ENCODE measurements around the gene TNS4. TPM values are rescaled to one million over a fixed set of nuclear protein-coding genes. Genes with fewer than 3 reads are reported as not detected.
A peak's percentile ranks its signal among the peaks of the same experiment; 100 is the strongest.

The TNS4 gene
- total and polyA plus RNA-seq, 9 of the 15 experiments (the other 6 are each of a cell fraction or from before 2014, with no cell fraction given) = 0.04 to 0.73 (median 0.24) TPM; not detected in 1

DNA sequence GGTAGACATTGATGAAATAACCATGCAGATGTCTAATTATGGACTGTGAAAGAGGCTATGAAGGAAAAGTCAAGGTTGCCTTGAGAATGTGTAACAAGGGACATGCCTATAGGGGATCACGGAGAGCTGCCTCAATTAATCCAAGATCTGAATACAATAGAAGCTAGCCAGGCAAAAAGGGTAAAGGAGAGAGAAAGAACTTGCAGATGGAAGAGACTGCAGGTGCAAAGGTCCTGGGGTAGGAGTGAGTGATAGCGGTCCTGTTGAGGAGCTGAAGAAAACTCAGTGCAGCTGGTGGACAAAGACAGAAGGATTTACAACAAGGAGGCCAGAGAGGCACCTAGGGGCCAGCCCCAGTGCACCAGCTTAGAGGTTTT, 15.9 kb upstream of the TNS4 start (continued):
- TF ChIP-seq ZHX1 (conservative IDR thresholded peaks at IDR 0.05; ENCODE audit: low read length) = no peak
- TF ChIP-seq EWSR1 (IDR thresholded peaks at IDR 0.05; ENCODE audit: borderline replicate concordance, low read depth, partially characterized antibody) = no peak
- TF ChIP-seq, protein P1, sequence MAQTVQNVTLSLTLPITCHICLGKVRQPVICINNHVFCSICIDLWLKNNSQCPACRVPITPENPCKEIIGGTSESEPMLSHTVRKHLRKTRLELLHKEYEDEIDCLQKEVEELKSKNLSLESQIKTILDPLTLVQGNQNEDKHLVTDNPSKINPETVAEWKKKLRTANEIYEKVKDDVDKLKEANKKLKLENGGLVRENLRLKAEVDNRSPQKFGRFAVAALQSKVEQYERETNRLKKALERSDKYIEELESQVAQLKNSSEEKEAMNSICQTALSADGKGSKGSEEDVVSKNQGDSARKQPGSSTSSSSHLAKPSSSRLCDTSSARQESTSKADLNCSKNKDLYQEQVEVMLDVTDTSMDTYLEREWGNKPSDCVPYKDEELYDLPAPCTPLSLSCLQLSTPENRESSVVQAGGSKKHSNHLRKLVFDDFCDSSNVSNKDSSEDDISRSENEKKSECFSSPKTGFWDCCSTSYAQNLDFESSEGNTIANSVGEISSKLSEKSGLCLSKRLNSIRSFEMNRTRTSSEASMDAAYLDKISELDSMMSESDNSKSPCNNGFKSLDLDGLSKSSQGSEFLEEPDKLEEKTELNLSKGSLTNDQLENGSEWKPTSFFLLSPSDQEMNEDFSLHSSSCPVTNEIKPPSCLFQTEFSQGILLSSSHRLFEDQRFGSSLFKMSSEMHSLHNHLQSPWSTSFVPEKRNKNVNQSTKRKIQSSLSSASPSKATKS (CRISPR knock-in tag; IDR thresholded peaks at IDR 0.05) = no peak
- no peak for TF ChIP-seq ZNF717 (CRISPR knock-in tag; IDR thresholded peaks at IDR 0.05)
- TF ChIP-seq, protein P2, sequence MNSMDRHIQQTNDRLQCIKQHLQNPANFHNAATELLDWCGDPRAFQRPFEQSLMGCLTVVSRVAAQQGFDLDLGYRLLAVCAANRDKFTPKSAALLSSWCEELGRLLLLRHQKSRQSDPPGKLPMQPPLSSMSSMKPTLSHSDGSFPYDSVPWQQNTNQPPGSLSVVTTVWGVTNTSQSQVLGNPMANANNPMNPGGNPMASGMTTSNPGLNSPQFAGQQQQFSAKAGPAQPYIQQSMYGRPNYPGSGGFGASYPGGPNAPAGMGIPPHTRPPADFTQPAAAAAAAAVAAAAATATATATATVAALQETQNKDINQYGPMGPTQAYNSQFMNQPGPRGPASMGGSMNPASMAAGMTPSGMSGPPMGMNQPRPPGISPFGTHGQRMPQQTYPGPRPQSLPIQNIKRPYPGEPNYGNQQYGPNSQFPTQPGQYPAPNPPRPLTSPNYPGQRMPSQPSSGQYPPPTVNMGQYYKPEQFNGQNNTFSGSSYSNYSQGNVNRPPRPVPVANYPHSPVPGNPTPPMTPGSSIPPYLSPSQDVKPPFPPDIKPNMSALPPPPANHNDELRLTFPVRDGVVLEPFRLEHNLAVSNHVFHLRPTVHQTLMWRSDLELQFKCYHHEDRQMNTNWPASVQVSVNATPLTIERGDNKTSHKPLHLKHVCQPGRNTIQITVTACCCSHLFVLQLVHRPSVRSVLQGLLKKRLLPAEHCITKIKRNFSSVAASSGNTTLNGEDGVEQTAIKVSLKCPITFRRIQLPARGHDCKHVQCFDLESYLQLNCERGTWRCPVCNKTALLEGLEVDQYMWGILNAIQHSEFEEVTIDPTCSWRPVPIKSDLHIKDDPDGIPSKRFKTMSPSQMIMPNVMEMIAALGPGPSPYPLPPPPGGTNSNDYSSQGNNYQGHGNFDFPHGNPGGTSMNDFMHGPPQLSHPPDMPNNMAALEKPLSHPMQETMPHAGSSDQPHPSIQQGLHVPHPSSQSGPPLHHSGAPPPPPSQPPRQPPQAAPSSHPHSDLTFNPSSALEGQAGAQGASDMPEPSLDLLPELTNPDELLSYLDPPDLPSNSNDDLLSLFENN (IDR thresholded peaks at IDR 0.05; ENCODE audit: low read depth in 2 of 2, low read length in 2 of 2) = no peak
- 0 out of 2 replicates have a peak, but pooled peaks have one; percentile 18 for TF ChIP-seq ZNF354B (CRISPR knock-in tag; IDR thresholded peaks at IDR 0.05)
- peak; percentile 98 for TF ChIP-seq RBM25 (IDR thresholded peaks at IDR 0.05; ENCODE audit: low read depth, low read length, severe bottlenecking)
- TF ChIP-seq, protein P3, sequence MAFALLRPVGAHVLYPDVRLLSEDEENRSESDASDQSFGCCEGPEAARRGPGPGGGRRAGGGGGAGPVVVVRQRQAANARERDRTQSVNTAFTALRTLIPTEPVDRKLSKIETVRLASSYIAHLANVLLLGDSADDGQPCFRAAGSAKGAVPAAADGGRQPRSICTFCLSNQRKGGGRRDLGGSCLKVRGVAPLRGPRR (CRISPR knock-in tag; IDR thresholded peaks at IDR 0.05) = no peak
- peak in 1 of 2 experiments; percentile 54; a peak in 1 of 4 replicates for TF ChIP-seq KDM1A (IDR thresholded peaks at IDR 0.05)
- TF ChIP-seq, protein P4, sequence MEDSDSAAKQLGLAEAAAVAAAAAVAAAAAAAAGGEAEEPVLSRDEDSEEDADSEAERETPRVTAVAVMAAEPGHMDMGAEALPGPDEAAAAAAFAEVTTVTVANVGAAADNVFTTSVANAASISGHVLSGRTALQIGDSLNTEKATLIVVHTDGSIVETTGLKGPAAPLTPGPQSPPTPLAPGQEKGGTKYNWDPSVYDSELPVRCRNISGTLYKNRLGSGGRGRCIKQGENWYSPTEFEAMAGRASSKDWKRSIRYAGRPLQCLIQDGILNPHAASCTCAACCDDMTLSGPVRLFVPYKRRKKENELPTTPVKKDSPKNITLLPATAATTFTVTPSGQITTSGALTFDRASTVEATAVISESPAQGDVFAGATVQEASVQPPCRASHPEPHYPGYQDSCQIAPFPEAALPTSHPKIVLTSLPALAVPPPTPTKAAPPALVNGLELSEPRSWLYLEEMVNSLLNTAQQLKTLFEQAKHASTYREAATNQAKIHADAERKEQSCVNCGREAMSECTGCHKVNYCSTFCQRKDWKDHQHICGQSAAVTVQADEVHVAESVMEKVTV (CRISPR knock-in tag; IDR thresholded peaks at IDR 0.05) = no peak
- TF ChIP-seq ZNF23 (CRISPR knock-in tag; IDR thresholded peaks at IDR 0.05) = no peak
- no peak for TF ChIP-seq ZNF12 (CRISPR knock-in tag; IDR thresholded peaks at IDR 0.05)
- TF ChIP-seq ZNF766 (CRISPR knock-in tag; conservative IDR thresholded peaks at IDR 0.05) = no peak
- no peak for TF ChIP-seq ZNF76 (CRISPR knock-in tag; IDR thresholded peaks at IDR 0.05; ENCODE audit: borderline replicate concordance)
- TF ChIP-seq GTF2A2 (tag; IDR thresholded peaks at IDR 0.05) = no peak
- TF ChIP-seq TFAM (CRISPR knock-in tag; conservative IDR thresholded peaks at IDR 0.05) = no peak
- TF ChIP-seq HIVEP1 (CRISPR knock-in tag; IDR thresholded peaks at IDR 0.05) = no peak

Data from K562 (cell line).